Small intestine (tissue), 7 donors: ENCODE measurements around the gene VPS26C. TPM values are rescaled to one million over a fixed set of nuclear protein-coding genes. Genes with fewer than 3 reads are reported as not detected.
A peak's percentile ranks its signal among the peaks of the same experiment; 100 is the strongest.

Experiments used
- DNase-seq, 2 donors: peaks; one replicate each; pipeline versions ENCODE4 v3.0.0 to v3.0.0-alpha.2; 2013
- FAIRE-seq: peaks from 2 replicates; lab custom pipeline; 2012; peaks lifted over from hg19 to GRCh38; lab: Jason Lieb, UNC
- H3K27ac ChIP-seq, 3 donors: one replicate each; pipeline ENCODE4 v1.5.1; 2013; ENCODE audit warnings: low read length in 2 of 3, mild to moderate bottlenecking in 2 of 3, control low read depth in 1 of 3, inconsistent platforms in 1 of 3, low read depth in 1 of 3, moderate library complexity in 1 of 3
- H3K27me3 ChIP-seq, 3 donors: one replicate each; pipeline ENCODE4 v1.6.1; 2013; ENCODE audit warnings: low read length in 3 of 3, inconsistent platforms in 1 of 3; ENCODE audit not compliant: control insufficient read depth in 3 of 3, insufficient read depth in 3 of 3
- H3K36me3 ChIP-seq, 3 donors: one replicate each; pipeline ENCODE4 v1.6.1; 2013; ENCODE audit warnings: low read length in 3 of 3, inconsistent platforms in 1 of 3, low read depth in 1 of 3, mild to moderate bottlenecking in 1 of 3, moderate library complexity in 1 of 3; ENCODE audit not compliant: control insufficient read depth in 3 of 3, insufficient read depth in 2 of 3
- H3K4me1 ChIP-seq, 3 donors: one replicate each; pipeline ENCODE4 v1.6.1; 2013; ENCODE audit warnings: low read length in 2 of 3, inconsistent platforms in 1 of 3, low read depth in 1 of 3, mild to moderate bottlenecking in 1 of 3, moderate library complexity in 1 of 3; ENCODE audit not compliant: control insufficient read depth in 3 of 3, insufficient read depth in 2 of 3
- H3K4me3 ChIP-seq, 3 donors: one replicate each; pipeline ENCODE4 v1.5.1; 2013; ENCODE audit warnings: low read length in 3 of 3, control low read depth in 1 of 3, inconsistent platforms in 1 of 3, low read depth in 1 of 3, mild to moderate bottlenecking in 1 of 3, moderate library complexity in 1 of 3
- H3K9me3 ChIP-seq, 2 donors: one replicate each; pipeline ENCODE4 v1.6.1; 2013; ENCODE audit warnings: low read depth in 1 of 2, low read length in 1 of 2; ENCODE audit not compliant: control insufficient read depth in 2 of 2, insufficient read depth in 1 of 2
- WGBS, 3 donors: extraction: QIAGEN DNeasy Blood & Tissue Kit; methylation state at CpG; one replicate each; pipeline ENCODE4 v1.1.7; 2013; 5-methylcytosine and 5-hydroxymethylcytosine counted together
- polyA plus RNA-seq, 4 donors: library from polyadenylated mRNA; stranded (reverse) in 3 of 4; unstranded in 1 of 4; fragments of 200-250 nt in 3 of 4; fragments of 120-200 nt in 1 of 4; gene quantifications; one replicate each; pipeline versions ENCODE4 v1.2.1 to v1.2.3, GENCODE V29; 2013
- donor health status: healthy with polysubstance abuse.
- donor health status: control.
- donor health status: control.
- donor health status: Bipolar disorder and iron deficiency.
- donor health status: healthy.

VPS26C gene
- polyA plus RNA-seq, 4 donors = 28.2 to 54.6 (median 45.7) TPM

DNA sequence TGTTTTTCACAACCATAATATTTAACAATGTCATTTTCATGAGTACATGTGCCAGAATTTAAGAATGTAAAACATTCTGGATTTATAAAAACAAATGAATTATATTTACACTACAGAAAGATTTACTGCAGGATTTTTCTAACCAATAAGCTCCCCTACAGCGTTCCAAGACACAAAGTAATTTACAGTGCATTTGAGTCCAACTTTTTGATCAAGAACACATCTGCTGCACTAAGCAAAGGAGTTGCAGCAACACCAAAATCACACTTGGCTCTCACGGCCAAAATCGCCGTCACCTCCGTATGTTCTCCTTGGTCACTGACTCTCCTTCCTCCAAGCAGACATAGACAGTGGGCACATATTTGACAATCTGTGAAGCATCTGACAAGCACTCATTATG lies 7.7 kb downstream of the VPS26C start:
- H3K36me3 ChIP-seq = peaks cover 0 to 3% (median 0%) of the 10 kb centered on the region in 3 donors
- DNase-seq (no peak), FAIRE-seq (no peak)
- H3K4me1 ChIP-seq = peaks cover 0 to 2% (median 0%) of the 10 kb centered on the region in 3 donors
- H3K4me3 ChIP-seq = no peak overlapping the region
- no peaks in the 10 kb centered on the region for H3K27me3 ChIP-seq
- H3K27ac ChIP-seq = no peak overlapping the region
- WGBS, 3 donors = 71 to 96% (median 91%) methylated on average over 5 of the region's 5 CpGs
- no peaks in the 10 kb centered on the region for H3K9me3 ChIP-seq

- WGBS, 3 donors = 5 to 6% (median 6%) methylated on average over 53 to 55 of the region's 55 CpGs
- Histone ChIP-seq H3K27ac (peak overlapping the region; percentile 51 to 96 (median 72)), H3K4me3 (peak overlapping the region; percentile 32 to 49 (median 46)), H3K4me1 (no peaks in the 10 kb centered on the region), H3K36me3 (no peaks in the 10 kb centered on the region), H3K27me3 (no peaks in the 10 kb centered on the region), H3K9me3 (no peaks in the 10 kb centered on the region)
- FAIRE-seq = no peak
- peak; percentile 80 to 85 for DNase-seq
Observed at GRCh38 chr21:37257967-37258877, 8.9 kb downstream of the VPS26C start.

DNA sequence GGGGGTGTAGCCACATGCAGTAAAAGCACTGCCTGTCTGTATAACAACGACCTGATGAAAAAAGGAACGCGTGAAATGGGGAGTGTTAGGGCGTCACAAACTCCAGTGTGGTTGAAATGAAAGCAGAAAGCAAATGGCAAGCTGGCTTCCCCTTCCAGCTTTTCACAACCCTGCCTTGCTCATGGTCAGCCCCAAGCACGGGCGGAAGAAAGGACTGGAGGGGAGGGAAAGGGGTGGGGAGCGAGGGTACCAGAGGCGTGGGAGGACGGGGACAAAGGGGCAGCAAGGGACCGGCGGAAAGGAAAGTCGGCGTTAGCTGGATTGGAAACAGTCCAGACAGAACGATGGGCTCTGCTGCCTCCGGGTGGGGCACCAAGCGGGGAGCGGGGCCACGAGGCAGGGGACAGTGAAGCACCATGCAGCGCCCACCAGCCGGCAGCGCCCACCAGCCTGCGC lies 9.6 kb downstream of the VPS26C start:
- no peaks in the 10 kb centered on the region for H3K9me3 ChIP-seq
- no peaks in the 10 kb centered on the region for H3K27me3 ChIP-seq
- H3K36me3 ChIP-seq = no peaks in the 10 kb centered on the region
- peak overlapping the region; percentile 32 to 49 (median 46) for H3K4me3 ChIP-seq
- FAIRE-seq (no peak), DNase-seq (peak; percentile 45 to 72)
- WGBS, 3 donors = 0 to 3% (median 0%) methylated on average over 21 to 22 of the region's 22 CpGs
- no peaks in the 10 kb centered on the region for H3K4me1 ChIP-seq
- H3K27ac ChIP-seq = peak overlapping the region; percentile 30 to 96 (median 72)

GRCh38 chr21:37253991-37254390 lies 13.1 kb downstream of the VPS26C start:
- H3K27me3 ChIP-seq = no peaks in the 10 kb centered on the region
- FAIRE-seq = no peak
- WGBS, 3 donors = 80 to 88% (median 87%) methylated on average over 6 of the region's 6 CpGs
- no peak overlapping the region for H3K4me3 ChIP-seq
- no peaks in the 10 kb centered on the region for H3K36me3 ChIP-seq
- DNase-seq = no peak
- no peaks in the 10 kb centered on the region for H3K4me1 ChIP-seq
- H3K9me3 ChIP-seq = no peaks in the 10 kb centered on the region
- H3K27ac ChIP-seq = no peak overlapping the region

- H3K36me3 ChIP-seq = no peaks in the 10 kb centered on the region
- no peaks in the 10 kb centered on the region for H3K9me3 ChIP-seq
- no peaks in the 10 kb centered on the region for H3K4me1 ChIP-seq
- no peak for FAIRE-seq
- no peak overlapping the region for H3K27ac ChIP-seq
- no peak for DNase-seq
- no peaks in the 10 kb centered on the region for H3K27me3 ChIP-seq
- WGBS, 3 donors = 80 to 97% (median 86%) methylated on average over 2 of the region's 2 CpGs
- H3K4me3 ChIP-seq = no peak overlapping the region
Observed at GRCh38 chr21:37251294-37251634, 15.9 kb downstream of the VPS26C start.

DNA sequence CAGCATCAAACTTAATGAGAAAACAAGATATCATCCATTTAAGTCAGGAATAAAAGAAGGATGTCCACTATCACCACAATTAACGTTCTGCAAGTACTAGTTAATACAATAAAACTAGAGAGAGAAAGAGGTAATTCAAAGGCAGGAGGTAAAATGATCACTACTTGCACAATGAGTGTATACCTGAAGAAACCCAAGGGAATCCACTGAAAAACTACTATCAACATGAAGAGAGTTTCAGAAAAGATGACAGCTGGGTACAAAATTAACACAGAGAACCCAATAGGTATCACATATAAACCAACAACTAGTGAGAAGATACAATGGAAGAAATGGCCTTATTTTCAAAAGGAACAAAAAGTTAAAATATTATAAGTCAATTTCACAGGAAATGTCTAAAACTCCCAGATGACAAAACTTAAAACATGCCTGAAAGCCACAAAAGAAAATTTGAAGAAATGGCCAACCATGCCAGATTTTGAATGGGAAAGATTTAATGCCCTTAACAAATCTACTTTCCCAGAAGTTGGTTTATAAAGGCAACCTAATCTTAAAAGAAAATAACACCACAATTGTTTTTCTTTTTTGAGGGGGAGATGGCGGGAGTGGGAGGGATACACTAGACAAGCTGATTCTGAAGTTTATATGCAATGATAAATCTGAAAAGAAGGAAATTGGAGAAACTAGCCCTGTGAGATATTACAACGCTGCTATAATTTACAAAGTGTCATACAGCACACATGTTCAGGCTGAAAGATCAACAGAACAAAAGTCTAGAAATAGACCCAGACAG lies 17.8 kb downstream of the VPS26C start:
- WGBS, 3 donors = 80 to 91% (median 87%) methylated on average over 3 of the region's 3 CpGs
- Histone ChIP-seq H3K36me3 (no peaks in the 10 kb centered on the region), H3K4me3 (no peak overlapping the region), H3K27ac (no peak overlapping the region), H3K27me3 (no peaks in the 10 kb centered on the region), H3K9me3 (no peaks in the 10 kb centered on the region), H3K4me1 (no peaks in the 10 kb centered on the region)
- no peak for FAIRE-seq
- no peak for DNase-seq

- no peak for FAIRE-seq
- no peaks in the 10 kb centered on the region for H3K4me1 ChIP-seq
- no peak overlapping the region for H3K4me3 ChIP-seq
- H3K27me3 ChIP-seq = no peaks in the 10 kb centered on the region
- H3K27ac ChIP-seq = no peak overlapping the region
- H3K9me3 ChIP-seq = no peaks in the 10 kb centered on the region
- peaks cover 0 to 6% (median 0%) of the 10 kb centered on the region in 3 donors for H3K36me3 ChIP-seq
- 80 to 86% (median 83%) methylated on average over 1 of the region's 1 CpG for WGBS, 3 donors
- DNase-seq = no peak
Observed at GRCh38 chr21:37248298-37248697, 18.8 kb downstream of the VPS26C start.

DNA sequence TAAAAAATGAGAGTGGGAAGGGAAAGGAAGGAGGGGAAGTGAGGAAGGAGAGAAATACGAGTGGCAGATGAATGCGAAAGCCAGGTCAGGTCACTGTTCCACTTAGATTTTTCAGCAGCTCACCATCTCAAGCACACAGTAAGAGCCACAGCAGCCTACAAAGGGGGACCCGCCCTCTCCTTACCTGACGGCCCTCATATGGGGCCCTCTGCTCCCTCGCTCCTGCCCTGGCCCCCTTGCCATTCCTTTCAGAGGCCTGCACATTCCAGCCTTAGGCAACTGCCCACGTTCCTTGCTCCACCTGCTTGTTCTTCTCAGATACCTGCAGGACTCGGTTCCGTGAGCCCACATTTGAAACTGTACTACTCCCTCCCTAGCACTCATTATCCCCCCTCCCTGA lies 22.0 kb downstream of the VPS26C start:
- Histone ChIP-seq H3K4me3 (no peak overlapping the region), H3K36me3 (peaks cover 0 to 21% (median 5%) of the 10 kb centered on the region in 3 donors), H3K9me3 (no peaks in the 10 kb centered on the region), H3K27ac (no peak overlapping the region), H3K4me1 (no peaks in the 10 kb centered on the region), H3K27me3 (no peaks in the 10 kb centered on the region)
- FAIRE-seq = no peak
- 87 to 91% (median 89%) methylated on average over 8 of the region's 8 CpGs for WGBS, 3 donors
- DNase-seq = peak in 1 of 2 donors; percentile 15
